ENCODE results near the gene CCDC85A. TPM values are rescaled to one million over a fixed set of nuclear protein-coding genes. Genes with fewer than 3 reads are reported as not detected.

CCDC85A gene
- polyA plus RNA-seq, 1 experiment = 4.2 TPM

- CTCF ChIA-PET = no interaction called here
- Histone ChIP-seq H3K27me3 (ENCODE audit: control insufficient read depth, insufficient read depth, low read length) (no peaks in the 10 kb centered on the region), H3K4me3 (ENCODE audit: low read depth, low read length) (no peak overlapping the region), H3K36me3 (ENCODE audit: control insufficient read depth, insufficient read depth, low read length) (no peaks in the 10 kb centered on the region)
- TF ChIP-seq CTCF (IDR thresholded peaks at IDR 0.05; ENCODE audit: insufficient read depth, low read depth, low read length) = no peak
- DNase-seq (ENCODE audit: low read depth) = no peak
- POLR2A ChIA-PET = no interaction called here
These were observed 142.6 kb downstream of the CCDC85A start for GRCh38 chr2:56326346-56326741.

- DNase-seq (ENCODE audit: low read depth) = no peak
- CTCF ChIA-PET = no interaction called here
- POLR2A ChIA-PET = no interaction called here
These were observed 148.0 kb downstream of the CCDC85A start for GRCh38 chr2:56331810-56332209.

GRCh38 chr2:56333812-56334485 lies 150.2 kb downstream of the CCDC85A start:
- CTCF ChIA-PET = no interaction called here
- no peak for DNase-seq (ENCODE audit: low read depth)
- H3K27me3 ChIP-seq (ENCODE audit: control insufficient read depth, insufficient read depth, low read length) = no peaks in the 10 kb centered on the region
- POLR2A ChIA-PET = no interaction called here
- H3K4me3 ChIP-seq (ENCODE audit: low read depth, low read length) = no peak overlapping the region
- no peaks in the 10 kb centered on the region for H3K36me3 ChIP-seq (ENCODE audit: control insufficient read depth, insufficient read depth, low read length)
- TF ChIP-seq CTCF (IDR thresholded peaks at IDR 0.05; ENCODE audit: insufficient read depth, low read depth, low read length) = no peak

More at GRCh38 chr2:56331810-56332209, 148.0 kb downstream of the CCDC85A start:
- no peaks in the 10 kb centered on the region for H3K27me3 ChIP-seq (ENCODE audit: control insufficient read depth, insufficient read depth, low read length)
- no peak for TF ChIP-seq CTCF (IDR thresholded peaks at IDR 0.05; ENCODE audit: insufficient read depth, low read depth, low read length)
- H3K4me3 ChIP-seq (ENCODE audit: low read depth, low read length) = no peak overlapping the region
- no peaks in the 10 kb centered on the region for H3K36me3 ChIP-seq (ENCODE audit: control insufficient read depth, insufficient read depth, low read length)

- ChIA-PET CTCF (no interaction called here), POLR2A (no interaction called here)
- no peaks in the 10 kb centered on the region for H3K36me3 ChIP-seq (ENCODE audit: control insufficient read depth, insufficient read depth, low read length)
- no peaks in the 10 kb centered on the region for H3K27me3 ChIP-seq (ENCODE audit: control insufficient read depth, insufficient read depth, low read length)
- TF ChIP-seq CTCF (IDR thresholded peaks at IDR 0.05; ENCODE audit: insufficient read depth, low read depth, low read length) = no peak
- DNase-seq (ENCODE audit: low read depth) = peak; percentile 5
- no peak overlapping the region for H3K4me3 ChIP-seq (ENCODE audit: low read depth, low read length)
These were observed 150.8 kb downstream of the CCDC85A start for GRCh38 chr2:56334622-56335021.

GRCh38 chr2:56335101-56335500 lies 151.3 kb downstream of the CCDC85A start:
- ChIA-PET CTCF (no interaction called here), POLR2A (no interaction called here)
- H3K4me3 ChIP-seq (ENCODE audit: low read depth, low read length) = no peak overlapping the region
- DNase-seq (ENCODE audit: low read depth) = no peak
- no peaks in the 10 kb centered on the region for H3K27me3 ChIP-seq (ENCODE audit: control insufficient read depth, insufficient read depth, low read length)
- no peaks in the 10 kb centered on the region for H3K36me3 ChIP-seq (ENCODE audit: control insufficient read depth, insufficient read depth, low read length)
- TF ChIP-seq CTCF (IDR thresholded peaks at IDR 0.05; ENCODE audit: insufficient read depth, low read depth, low read length) = no peak

All from BJ (cell line).